ENCODE measurements around the gene ZBTB18.
"Not testable (repeated sequence)": the region's sequence is repeated elsewhere in the genome, so short reads cannot be mapped to it uniquely, and the experiment has no call there.

GRCh38 chr1:244014862-244015261 lies 36.2 kb upstream of the ZBTB18 start:
- not testable (repeated sequence) for TF ChIP-seq CTCF, POLR2A, EP300 (IDR thresholded peaks at IDR 0.05)
